Neural progenitor cell (in vitro differentiated cells): ENCODE data around the gene TMEM53. TPM values are rescaled to one million over a fixed set of nuclear protein-coding genes. Genes with fewer than 3 reads are reported as not detected.

Experiments
- DNase-seq: peaks from one replicate; pipeline ENCODE4 v3.0.0-alpha.2; 2016; ENCODE audit warnings: low spot score
- H2AFZ ChIP-seq: fragments of 200-600 bp; sonication (generic); replicated peaks from 2 replicates; pipeline ENCODE4 v1.6.1; 2016; ENCODE audit warnings: antibody characterized with exemption
- H3F3A ChIP-seq: fragments of 200-600 bp; sonication (generic); 2 replicates; pipeline ENCODE4 v1.6.1; 2016; ENCODE audit warnings: antibody characterized with exemption, low read depth
- H3K27ac ChIP-seq: fragments of 200-600 bp; sonication (generic); 2 replicates; pipeline ENCODE4 v1.5.1; 2016; ENCODE audit warnings: mild to moderate bottlenecking
- H3K27me3 ChIP-seq: fragments of 200-600 bp; sonication (generic); 2 replicates; pipeline ENCODE4 v1.6.1; 2016; ENCODE audit warnings: mild to moderate bottlenecking, moderate library complexity
- H3K36me3 ChIP-seq: fragments of 200-600 bp; sonication (generic); 2 replicates; pipeline ENCODE4 v1.5.1; 2016
- H3K4me1 ChIP-seq: fragments of 200-600 bp; sonication (generic); 2 replicates; pipeline ENCODE4 v1.6.1; 2016; ENCODE audit warnings: mixed run types
- H3K4me2 ChIP-seq: fragments of 200-600 bp; sonication (generic); 2 replicates; pipeline ENCODE4 v1.6.1; 2016
- H3K4me3 ChIP-seq: fragments of 200-600 bp; sonication (generic); 2 replicates; pipeline ENCODE4 v1.5.1; 2016
- H3K79me2 ChIP-seq: fragments of 200-600 bp; sonication (generic); 2 replicates; pipeline ENCODE4 v1.6.1; 2016; ENCODE audit warnings: low read depth
- H3K9ac ChIP-seq: fragments of 200-600 bp; sonication (generic); 2 replicates; pipeline ENCODE4 v1.6.1; 2016
- H3K9me3 ChIP-seq: fragments of 200-600 bp; sonication (generic); 2 replicates; pipeline ENCODE4 v1.5.1; 2016; ENCODE audit warnings: low read depth
- H4K20me1 ChIP-seq: fragments of 200-600 bp; sonication (generic); 2 replicates; pipeline ENCODE4 v1.6.1; 2016; ENCODE audit warnings: low read depth
- H3K27ac Mint-ChIP-seq: 3 replicates; pipeline ENCODE4 v1.8.0; 2021; ENCODE audit warnings: mixed read lengths
- H3K27me3 Mint-ChIP-seq: 2 replicates; pipeline ENCODE4 v1.8.0; 2022; ENCODE audit warnings: low read depth, mild to moderate bottlenecking, inconsistent platforms, moderate library complexity, mixed read lengths; ENCODE audit not compliant: insufficient read depth
- H3K36me3 Mint-ChIP-seq: 3 replicates; pipeline ENCODE4 v1.8.0; 2021; ENCODE audit warnings: mixed read lengths
- H3K4me1 Mint-ChIP-seq: 3 replicates; pipeline ENCODE4 v1.8.0; 2021; ENCODE audit warnings: mixed read lengths
- H3K4me3 Mint-ChIP-seq: 3 replicates; pipeline ENCODE4 v1.8.0; 2021; ENCODE audit warnings: mild to moderate bottlenecking, moderate library complexity, mixed read lengths
- H3K9me3 Mint-ChIP-seq: 3 replicates; pipeline ENCODE4 v1.8.0; 2020; ENCODE audit warnings: mixed read lengths
- EZH2 ChIP-seq: fragments of 200-600 bp; sonication (generic); IDR thresholded peaks from 2 replicates; pipeline ENCODE4 v1.6.1; 2017; ENCODE audit warnings: antibody characterized with exemption, mild to moderate bottlenecking, moderate library complexity
- EZH2phosphoT487 ChIP-seq: fragments of 200-600 bp; sonication (generic); IDR thresholded peaks from 2 replicates; pipeline ENCODE4 v1.6.1; 2017; ENCODE audit warnings: antibody characterized with exemption
- total RNA-seq: library from RNA; depleted of rRNA; stranded (reverse); fragments of >200 nt; gene quantifications from 2 replicates; pipeline ENCODE4 v1.2.3, GENCODE V29; 2015; ENCODE audit warnings: low replicate concordance
- TF ChIP-seq, protein P1 (sequence below): fragments of 200-600 bp; sonication (generic); IDR thresholded peaks from 2 replicates; pipeline ENCODE4 v1.5.1; 2017; ENCODE audit warnings: antibody characterized with exemption, mild to moderate bottlenecking

TMEM53 gene
- total RNA-seq, 1 donor from 2014 or later = 5.0 TPM

DNA sequence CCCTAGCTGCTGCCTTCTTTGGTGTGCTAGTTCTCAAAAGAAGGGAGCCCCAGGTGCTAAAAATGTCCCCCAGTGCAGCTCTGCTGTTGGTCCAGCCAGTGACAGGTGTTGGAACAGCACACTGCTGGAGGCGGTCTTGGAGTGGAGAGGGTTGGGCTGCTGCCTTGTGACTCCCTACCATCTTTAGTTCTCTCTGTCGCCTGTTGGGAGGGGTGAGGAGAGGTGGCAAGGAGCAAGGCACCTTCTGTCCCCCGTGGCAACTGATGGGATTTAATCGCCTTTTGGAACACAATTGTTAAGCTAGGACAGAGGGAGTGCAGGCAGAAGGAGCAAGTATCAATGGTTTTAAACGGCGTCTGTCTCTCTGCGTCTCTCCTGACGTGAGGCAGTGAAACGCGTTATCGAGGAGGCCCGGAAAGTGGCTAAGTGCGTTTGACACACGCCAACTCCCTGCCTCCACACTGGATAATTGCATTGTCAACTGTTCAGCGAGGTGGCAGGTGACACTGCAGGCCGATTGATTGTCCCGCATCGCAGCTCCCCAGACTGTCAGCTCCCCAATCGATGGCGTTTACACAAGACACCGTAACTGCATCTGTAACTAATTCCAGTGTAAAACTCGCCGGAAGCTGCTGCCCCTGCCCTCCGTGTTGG lies 34.0 kb downstream of the TMEM53 start:
- Histone ChIP-seq H3K9me3 (no peaks in the 10 kb centered on the region), H3K4me2 (no peak overlapping the region), H3K4me3 (no peak overlapping the region), H2AFZ (no peak overlapping the region), H3K9ac (no peak overlapping the region), H3K27me3 (no peaks in the 10 kb centered on the region), H3K79me2 (peaks cover 19% of the 10 kb centered on the region), H4K20me1 (peaks cover 90% of the 10 kb centered on the region), H3K36me3 (no peaks in the 10 kb centered on the region), H3F3A (peaks cover 28% of the 10 kb centered on the region), H3K4me1 (peaks cover 27% of the 10 kb centered on the region), H3K27ac (no peak overlapping the region)
- Mint-ChIP-seq H3K4me1 (peaks cover 48% of the 10 kb centered on the region), H3K4me3 (no peak overlapping the region), H3K36me3 (peaks cover 50% of the 10 kb centered on the region), H3K27me3 (peaks cover 14% of the 10 kb centered on the region), H3K27ac (no peak overlapping the region), H3K9me3 (no peaks in the 10 kb centered on the region)
- peak; percentile 37 for DNase-seq
- TF ChIP-seq, protein P1, sequence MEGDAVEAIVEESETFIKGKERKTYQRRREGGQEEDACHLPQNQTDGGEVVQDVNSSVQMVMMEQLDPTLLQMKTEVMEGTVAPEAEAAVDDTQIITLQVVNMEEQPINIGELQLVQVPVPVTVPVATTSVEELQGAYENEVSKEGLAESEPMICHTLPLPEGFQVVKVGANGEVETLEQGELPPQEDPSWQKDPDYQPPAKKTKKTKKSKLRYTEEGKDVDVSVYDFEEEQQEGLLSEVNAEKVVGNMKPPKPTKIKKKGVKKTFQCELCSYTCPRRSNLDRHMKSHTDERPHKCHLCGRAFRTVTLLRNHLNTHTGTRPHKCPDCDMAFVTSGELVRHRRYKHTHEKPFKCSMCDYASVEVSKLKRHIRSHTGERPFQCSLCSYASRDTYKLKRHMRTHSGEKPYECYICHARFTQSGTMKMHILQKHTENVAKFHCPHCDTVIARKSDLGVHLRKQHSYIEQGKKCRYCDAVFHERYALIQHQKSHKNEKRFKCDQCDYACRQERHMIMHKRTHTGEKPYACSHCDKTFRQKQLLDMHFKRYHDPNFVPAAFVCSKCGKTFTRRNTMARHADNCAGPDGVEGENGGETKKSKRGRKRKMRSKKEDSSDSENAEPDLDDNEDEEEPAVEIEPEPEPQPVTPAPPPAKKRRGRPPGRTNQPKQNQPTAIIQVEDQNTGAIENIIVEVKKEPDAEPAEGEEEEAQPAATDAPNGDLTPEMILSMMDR = no peak
- TF ChIP-seq EZH2phosphoT487 = no peak
- no peak for TF ChIP-seq EZH2

DNA sequence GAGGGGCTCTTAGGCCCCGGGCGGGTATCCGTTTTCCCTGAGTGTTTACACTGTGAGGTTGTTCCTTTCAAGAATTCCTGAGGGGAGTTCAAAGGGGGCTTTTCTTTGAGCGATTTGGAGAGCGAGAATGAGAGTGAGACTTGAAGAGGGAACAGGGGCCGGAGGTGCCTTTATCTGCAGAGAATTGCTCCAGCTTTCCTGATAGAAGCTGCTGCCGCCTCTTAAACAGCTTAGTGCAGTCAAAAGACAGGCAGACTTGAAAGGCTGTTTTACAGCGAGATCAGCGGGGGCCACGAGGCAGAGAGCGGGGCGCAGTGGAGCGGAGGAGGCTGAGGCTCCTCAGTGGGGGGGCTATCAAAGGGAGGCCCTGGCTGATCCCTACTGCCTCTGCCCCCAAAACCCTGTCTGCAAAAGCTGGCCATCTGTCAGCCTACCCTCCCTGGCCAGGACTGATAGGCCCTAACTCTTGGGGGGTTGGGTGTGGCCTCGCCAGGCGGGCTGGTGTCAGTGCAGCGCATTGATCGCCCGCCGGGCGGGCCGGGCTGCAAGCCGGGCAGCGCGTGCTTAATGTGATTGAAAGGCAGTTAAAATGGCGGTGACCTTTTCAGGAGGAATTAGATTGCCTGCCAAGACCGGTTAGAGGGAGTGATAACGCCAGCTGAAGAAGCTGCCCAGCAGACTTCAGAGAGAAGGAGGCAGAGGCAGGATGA lies 36.4 kb downstream of the TMEM53 start:
- peaks cover 36% of the 10 kb centered on the region for H3K4me1 ChIP-seq
- no peak overlapping the region for H3K9ac ChIP-seq
- peak overlapping the region; percentile 78 for H3K27ac ChIP-seq
- peaks cover 44% of the 10 kb centered on the region for H3K79me2 ChIP-seq
- Mint-ChIP-seq H3K4me3 (peak overlapping the region; percentile 64), H3K36me3 (peaks cover 41% of the 10 kb centered on the region), H3K4me1 (peaks cover 68% of the 10 kb centered on the region), H3K27me3 (peaks cover 7% of the 10 kb centered on the region), H3K27ac (peak overlapping the region; percentile 83), H3K9me3 (no peaks in the 10 kb centered on the region)
- peak; percentile 88 for DNase-seq
- H3K36me3 ChIP-seq = no peaks in the 10 kb centered on the region
- no peak overlapping the region for H3K4me3 ChIP-seq
- H3F3A ChIP-seq = peaks cover 33% of the 10 kb centered on the region
- H3K27me3 ChIP-seq = no peaks in the 10 kb centered on the region
- H2AFZ ChIP-seq = no peak overlapping the region
- TF ChIP-seq EZH2phosphoT487 = no peak
- TF ChIP-seq EZH2 = no peak
- TF ChIP-seq, protein P1 = no peak
- no peaks in the 10 kb centered on the region for H3K9me3 ChIP-seq
- H4K20me1 ChIP-seq = peaks cover 96% of the 10 kb centered on the region
- peak overlapping the region; percentile 40 for H3K4me2 ChIP-seq

DNA sequence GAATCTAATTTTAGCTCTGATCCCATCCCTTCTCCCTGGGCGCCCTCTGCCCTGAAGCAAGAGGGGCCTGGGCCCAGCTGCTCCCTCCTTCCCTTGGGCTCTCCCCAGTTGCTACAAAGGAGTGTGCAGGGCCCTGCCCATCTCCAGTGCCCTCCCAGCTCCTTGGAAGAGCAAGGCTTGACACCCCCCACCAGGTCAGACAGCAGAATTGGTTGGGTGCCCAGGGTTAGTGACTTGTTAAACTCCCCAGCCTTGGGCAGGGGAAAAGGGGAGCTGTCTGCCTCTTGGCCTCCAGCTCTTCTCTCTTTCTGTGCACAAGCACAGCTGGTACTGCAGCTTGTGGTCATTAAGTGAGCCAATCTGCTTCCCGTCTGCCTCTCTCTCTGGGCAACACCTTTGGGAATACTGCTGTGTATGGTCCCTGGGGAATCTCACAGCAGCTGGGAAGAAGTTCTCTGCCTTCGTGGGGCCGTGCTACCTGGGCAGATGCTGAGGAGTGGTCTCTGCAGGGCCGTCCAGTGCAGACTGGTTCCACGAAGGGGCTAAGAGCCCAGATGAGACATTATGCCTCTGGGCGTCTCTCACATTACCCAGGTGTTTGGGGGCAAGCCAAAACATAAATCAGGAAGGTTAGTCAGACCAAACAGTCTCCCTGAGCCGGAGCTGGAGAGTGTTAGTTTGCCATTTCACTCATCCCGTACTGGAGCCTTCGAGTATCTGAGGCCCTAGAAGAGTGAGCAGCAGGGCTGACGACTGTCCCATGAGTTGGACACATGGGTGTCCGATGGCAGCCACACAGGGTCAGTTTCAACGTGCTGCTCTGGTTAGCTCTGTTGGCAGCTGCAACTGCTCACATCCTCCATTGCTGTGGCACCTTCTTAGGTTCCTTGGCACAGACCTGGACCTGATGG lies 37.3 kb downstream of the TMEM53 start:
- peak overlapping the region; percentile 40 for H3K4me2 ChIP-seq
- peaks cover 95% of the 10 kb centered on the region for H4K20me1 ChIP-seq
- H3K79me2 ChIP-seq = peaks cover 47% of the 10 kb centered on the region
- H3K9me3 ChIP-seq = no peaks in the 10 kb centered on the region
- peaks cover 37% of the 10 kb centered on the region for H3K36me3 Mint-ChIP-seq
- H3K4me3 ChIP-seq = no peak overlapping the region
- peak overlapping the region; percentile 78 for H3K27ac ChIP-seq
- H3K27me3 ChIP-seq = no peaks in the 10 kb centered on the region
- H3K27ac Mint-ChIP-seq = no peak overlapping the region
- peaks cover 41% of the 10 kb centered on the region for H3K4me1 ChIP-seq
- peaks cover 42% of the 10 kb centered on the region for H3F3A ChIP-seq
- no peak overlapping the region for H2AFZ ChIP-seq
- no peak overlapping the region for H3K9ac ChIP-seq
- H3K27me3 Mint-ChIP-seq = peaks cover 8% of the 10 kb centered on the region
- DNase-seq = no peak
- no peak for TF ChIP-seq EZH2phosphoT487
- TF ChIP-seq EZH2 = no peak
- TF ChIP-seq, protein P1 = no peak
- peaks cover 73% of the 10 kb centered on the region for H3K4me1 Mint-ChIP-seq
- no peaks in the 10 kb centered on the region for H3K36me3 ChIP-seq
- no peaks in the 10 kb centered on the region for H3K9me3 Mint-ChIP-seq
- peak overlapping the region; percentile 64 for H3K4me3 Mint-ChIP-seq
